ENCODE measurements around the gene HJURP.

The HJURP gene

DNA sequence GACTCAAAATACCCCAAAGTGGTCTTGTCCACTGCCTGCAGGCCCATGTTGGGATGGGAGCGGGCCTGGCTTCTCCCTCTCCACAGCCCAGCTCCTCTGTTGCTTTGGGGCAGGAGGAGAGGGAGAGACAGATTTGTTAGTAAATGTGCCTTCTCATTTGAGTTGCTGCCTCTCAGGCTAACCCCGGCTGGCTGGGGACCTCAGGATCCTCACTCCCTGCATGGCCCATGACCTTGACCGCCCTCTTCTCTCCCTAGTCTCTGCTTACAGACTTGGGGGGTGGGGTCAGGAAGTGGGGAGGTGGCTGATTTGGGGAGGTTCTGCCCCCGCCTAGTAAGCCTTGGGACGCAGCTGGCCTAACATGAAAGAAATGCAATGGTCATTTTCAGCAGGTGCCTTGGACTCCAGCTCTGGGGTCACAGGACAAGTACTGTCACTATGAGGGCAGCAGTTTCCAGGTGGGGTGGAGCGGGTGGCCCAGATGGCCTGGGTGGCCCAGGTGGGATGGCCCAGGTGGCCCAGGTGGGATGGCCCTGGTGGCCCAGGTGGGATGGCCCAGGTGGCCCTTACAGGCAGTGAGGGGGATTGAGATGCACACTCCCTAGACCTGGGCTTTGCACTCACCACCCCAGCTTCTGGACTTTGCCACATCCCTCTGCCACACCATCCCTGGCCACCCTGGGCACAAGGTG, 24.1 kb downstream of the HJURP start:
- no peak for DNase-seq

DNA sequence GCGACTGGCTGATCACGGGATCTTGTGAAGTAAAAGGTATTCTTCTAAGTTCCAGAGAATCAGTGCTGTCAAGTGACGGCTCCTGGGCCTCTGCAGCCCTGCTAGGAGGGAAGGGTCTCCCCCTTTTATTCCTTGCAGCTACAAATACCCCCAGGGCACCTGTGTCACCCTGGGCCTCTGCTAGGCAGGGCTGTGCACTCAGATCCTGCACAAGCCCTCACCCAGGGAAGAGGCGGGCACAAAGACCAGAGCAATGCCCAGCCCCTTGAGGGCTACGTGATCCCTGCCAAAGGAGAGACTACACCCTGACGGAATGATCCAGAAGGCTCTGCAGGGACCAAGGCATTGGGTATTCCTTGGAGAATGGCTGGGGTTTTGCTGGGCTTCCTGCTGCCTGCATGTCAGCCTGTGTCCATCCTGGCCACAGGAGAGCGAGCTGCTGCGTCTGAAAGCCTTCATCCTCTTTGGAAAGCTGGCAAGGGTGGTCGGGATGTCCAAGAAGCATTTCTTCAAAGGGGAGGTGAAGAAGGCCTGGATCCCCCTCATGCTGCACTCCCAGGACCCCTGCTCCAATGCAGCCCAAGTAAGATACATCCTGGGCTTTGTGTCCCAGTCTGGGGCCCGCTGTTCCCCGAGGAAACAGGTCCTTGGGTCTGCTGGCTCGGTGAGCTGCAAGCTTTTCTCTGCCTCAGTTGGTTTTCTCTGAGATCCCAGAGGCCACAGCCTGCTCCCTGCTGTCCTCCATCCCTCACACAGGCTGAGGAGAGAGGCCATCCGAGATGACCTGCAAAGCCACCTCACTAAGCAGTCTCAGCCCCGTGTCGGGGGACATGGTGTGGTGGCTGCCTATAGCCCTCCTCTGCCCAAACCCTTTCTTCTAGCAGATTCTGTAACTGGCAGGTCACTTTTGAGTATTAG, 24.9 kb downstream of the HJURP start:
- DNase-seq = no peak

DNA sequence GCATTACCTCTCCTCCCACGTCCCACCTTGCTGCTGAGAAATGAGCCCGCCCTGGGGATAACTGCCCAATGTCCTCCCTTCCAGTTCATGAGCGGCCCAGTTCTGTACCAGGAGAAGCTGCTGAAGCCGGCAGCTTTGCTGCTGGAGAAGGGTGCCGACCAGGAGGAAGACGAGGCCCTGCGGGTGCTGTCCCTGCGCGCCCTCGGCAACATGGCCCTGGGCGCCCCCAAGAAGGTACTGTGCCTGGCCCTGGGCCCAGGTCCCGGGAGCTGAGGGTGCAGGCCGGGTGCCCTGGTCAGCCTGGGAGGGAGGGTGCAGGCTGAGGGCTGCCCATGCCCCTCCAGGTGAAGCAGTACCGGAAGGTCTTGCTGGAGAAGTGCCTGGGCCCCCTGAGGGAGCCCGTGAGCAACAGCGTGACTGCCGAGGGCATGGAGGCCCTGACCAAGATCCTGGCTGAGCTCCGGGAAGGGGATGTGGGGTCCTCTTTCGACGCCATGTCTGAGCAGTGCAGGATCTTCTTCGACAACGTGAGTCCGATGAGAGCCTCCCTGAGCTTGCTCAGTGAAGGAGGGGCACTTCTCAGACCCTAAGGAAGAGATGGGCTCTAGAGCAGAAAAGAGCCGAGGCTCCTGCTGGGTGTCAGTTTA, 25.7 kb downstream of the HJURP start:
- DNase-seq = no peak

DNA sequence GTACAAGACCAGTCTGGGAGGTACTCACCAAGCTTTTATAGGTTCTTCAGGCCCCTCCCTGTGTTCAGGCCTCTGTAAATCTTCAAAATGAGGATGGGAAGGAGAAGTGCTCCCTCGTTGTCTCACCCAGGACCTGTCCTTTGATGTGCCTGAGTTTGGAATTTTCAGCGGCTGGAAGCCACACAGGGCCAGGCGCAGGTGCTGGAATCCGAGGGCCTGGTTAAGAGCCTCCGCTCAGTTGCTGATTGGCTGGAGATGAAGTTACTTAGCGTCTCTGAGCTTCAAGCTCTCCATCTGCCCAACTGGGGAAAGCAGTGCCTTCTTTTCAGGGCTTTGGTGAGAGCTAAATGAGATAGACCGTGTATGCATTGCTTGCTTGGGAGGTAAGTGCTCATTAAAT, 30.0 kb downstream of the HJURP start:
- DNase-seq = no peak

DNA sequence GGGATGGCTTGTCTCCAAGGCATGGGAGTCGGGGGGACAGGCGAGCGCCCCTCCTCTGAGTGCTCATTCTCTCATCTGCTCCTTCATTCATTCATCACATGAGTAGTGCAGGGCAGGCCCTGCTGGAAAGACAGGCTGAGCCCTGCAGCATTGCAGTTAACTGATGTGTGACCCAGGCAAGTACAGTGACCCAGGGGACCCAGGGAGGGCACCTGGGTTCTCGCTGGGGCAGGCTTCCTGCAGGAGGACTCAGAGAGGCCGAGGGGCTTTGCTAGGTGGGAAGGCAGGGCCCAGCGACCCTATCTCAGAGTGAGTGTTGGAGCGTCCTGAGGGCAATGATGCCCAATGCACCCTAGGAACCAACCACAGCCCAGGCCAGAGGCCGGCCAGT, 30.6 kb downstream of the HJURP start:
- no peak for DNase-seq

DNA sequence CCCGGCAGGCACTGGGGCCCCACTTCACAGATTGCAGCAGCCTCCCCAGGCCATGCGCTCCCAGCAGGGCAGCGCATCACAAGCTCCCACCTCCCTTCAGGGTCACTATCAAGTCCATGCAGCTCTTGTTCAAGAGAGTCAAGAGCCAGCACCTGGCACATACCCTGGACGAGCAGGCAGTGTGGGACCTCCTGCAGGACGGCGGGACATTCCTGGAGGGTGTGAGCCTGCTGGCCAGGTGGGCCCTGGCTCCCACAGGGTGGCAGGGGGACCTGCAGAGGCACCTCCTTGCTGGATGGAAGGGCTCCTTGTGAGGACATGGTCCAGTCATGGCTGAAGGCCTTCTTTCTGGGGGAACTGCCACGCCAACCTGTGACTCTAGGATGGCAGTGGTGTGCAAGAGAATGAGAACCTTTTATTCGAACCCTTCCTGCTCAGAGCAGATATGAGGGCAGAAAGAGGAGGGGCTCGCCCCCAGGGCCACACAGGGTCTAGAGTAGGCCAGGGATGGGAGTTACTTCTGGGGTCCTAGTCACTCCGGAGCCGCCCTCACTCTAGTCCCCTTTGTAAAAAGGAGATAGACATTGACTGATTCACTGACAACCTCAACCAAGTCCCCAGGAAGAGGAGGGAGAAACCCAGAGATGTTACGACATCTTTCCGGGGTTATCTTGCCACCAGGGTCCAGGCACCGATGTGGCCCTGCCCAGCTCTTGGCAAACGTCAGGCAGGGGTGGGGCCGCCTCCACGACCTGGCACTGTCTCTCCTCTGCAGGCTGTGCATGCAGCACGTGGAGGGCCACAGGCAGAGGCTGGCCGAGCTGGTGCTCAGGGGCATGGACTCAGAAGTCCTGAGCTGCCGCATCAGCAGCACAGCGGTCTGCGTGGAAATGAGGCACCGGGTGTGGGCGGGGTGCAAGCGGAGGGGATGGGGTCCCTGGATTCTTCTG, 31.3 kb downstream of the HJURP start:
- no peak for DNase-seq

DNA sequence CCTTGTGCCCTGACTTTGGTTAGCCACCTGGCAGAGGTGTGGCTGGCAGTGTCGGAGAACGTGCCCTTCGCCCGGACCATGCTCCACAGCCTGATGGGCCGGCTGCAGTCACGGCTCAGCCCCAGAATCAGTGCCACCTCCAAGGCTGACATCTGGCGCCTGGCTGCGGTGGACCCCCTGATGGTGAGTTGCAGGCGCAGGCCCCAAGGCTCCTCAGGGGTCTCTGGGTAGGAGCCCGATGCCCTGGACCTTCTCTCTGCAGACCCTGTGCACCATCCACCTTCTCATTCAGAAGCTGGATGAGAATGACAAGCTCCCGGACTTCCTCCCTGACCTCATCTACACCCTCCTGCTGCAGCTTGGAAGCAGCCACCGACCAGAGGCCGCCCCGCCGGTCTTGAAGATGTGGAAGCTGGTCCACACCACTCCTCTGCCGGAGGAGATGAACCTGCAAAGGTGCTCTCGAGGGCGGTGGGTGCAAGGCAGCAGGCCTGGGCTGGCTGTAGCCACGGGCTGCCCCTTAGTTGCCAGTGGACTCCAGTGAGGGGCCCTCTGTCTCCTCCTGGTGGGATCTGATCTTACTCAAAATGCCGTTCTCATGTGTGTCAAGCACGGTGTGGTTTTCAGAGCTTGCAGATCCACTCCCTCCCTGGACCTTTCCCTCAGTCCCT, 32.1 kb downstream of the HJURP start:
- DNase-seq = no peak

DNA sequence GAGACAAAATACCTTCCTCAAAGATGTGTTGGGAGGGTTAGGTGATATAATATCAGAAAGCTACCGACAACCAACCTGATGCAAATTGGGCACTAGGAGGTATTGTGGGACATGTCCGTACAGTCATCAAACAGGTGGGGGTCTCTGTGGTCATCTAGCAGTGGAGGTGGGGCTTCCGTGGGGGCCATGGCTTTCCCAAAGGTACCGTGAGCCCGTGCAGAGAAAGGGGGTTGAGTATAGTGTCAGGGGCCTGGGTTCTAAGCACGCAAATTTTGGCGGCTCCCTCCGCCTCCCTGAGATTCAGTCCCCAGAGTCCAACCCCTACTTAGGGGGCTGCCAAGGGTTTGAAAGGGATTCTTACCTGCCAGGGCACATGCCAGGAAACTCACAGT, 32.6 kb downstream of the HJURP start:
- DNase-seq = no peak

DNA sequence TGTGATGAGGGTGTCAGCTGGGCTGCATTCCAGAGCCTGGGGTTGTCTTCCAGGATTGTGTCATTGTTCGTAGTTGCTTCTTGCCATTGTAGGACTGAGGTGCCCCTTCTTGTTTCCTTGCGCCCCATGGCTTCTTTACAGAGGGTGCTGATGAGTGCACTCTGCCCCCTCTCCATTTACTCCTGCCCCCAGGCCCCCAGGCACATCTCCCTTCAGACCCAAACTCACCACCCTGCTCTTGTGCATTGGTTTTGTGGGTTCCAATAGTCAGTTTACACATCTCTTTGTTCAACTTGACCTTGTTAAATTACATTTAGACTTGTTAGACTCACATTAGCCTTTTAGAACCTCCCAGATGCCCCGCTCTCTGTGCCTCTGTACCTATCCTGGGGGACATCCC, 33.1 kb downstream of the HJURP start:
- no peak for DNase-seq

DNA sequence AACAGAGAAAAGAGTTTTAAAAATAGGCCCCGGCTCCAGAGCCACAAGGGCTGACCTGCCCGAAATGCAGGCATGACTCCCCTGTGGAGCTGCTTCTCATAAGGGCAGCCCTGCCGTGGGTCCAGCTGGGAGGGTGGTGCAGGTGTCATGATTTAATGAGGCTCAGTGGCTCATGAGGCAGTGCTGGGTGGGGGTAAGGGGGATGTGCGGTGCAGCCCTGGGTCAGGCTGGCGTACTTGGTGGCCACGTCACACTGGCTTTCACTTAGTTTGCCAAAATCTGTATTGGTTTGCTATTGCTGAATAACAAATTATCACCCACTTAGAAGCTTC, 33.6 kb downstream of the HJURP start:
- DNase-seq = no peak

DNA sequence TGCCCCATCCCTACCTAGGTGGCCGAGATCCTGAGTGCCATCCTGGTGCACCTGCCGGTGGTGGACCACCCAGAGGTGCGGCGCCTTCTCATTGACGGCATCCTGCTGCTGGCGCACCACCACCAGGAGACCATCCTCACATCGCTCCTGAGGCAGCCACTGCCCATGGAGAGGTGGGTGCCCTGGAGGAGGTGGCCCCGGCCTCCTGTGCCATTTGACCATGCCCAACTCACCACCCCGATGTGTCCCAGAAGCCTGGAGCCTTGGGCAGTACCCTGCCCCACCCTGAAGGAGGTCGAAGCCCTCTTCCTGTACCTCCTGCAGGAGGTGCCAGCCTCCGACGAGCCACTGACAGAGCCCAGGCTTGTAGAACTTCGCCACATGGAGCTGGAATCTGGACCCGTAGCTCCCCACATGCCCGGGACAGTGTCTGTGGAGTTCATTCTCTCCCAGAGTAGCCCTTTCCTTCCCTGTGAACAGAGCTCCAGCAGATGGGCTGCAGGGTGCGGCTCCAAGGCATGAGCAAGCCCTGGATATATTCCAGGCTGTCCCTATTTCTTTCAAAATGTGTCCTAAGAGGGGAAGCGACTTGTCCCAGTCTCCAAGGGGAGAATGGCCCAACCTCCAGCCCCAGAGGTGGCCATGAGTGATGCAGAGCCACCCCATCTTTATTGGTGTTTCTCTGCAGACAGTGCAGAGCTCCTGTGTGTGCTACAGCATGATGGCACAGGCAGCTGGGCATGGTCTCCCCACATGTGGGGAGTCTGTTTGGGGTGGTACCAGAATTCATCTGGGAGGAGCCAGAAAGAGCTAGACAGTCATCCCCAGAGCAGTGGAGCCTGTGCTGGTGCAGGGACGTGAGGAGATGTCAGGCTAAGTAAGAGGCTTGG, 34.2 kb downstream of the HJURP start:
- DNase-seq = no peak

DNA sequence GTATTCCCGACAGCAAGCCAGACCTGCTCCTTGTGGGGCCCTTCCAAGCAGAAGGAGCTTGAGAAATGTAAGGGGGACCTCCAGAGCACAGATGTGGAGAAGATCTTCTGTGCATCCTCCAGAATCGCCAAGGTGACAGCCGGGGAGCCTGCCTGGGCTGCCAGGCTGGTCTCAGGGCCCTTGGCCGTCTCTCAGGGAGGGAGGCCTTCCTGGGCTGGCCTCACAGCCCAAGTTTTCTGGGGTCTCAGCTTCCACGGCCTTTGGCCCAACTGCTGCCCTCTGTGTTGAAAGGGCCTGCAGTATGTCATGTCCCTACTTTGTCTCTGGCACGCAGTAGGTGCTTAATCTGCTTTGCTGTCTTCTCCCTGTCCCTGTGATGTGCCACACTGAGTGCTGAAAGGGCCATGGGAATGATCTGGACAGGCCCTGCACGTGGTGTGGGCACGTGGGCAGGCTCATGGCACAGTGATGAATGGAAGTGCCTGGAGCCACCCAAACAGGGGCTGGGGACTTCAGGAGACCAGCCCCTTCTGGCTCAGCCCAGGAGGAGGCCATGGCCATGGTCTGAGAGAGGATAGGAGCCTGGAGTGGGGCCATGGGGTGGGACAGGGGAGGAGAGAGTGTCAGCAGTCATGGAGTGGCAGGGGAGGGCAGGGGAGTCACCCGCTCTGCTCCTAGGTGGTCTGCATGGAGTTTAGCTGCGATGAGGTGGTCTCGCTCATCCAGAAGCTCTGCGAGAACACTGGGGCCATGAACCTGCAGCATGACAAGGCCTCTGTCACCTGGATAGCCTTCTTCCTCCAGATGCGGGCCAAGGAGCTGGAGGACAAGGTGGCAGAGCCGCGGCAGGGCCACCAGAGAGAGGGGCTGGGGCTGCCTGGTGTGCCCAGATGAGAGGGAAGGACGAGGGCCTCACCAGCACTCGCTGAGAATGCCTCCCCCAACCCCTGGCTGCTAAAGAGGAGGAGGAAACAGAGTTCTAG, 35.4 kb downstream of the HJURP start:
- no peak for DNase-seq

DNA sequence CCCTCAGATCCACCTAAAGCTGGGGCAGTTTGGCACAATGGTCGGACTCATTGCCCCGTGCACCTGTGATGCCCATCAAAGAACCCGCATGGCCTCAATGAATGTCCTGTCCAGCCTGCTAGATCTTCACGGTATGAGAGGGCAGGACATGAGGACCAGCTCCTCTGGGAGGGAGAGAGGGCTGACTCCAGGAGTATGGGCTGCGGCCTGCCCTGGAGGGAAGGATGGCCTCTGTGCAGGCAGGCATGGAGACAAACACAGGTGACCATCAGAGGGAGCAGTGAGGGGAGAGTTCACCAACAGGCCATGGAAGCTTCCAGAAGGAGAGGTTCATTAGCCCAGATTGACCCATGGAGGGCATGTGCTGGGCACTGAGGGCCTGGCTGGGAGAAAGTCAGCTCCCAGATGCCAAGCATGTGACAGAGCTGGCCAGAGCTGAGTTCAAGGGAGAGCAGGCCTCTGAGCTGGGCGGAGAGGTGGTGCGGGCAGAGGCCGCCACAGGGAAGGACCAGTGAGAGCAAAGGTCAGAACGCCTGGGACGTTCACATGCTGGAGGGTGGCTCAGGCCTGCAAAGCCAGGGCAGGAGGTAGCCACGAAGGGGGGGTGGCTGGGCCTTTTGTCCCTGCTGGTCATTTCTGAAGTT, 36.2 kb downstream of the HJURP start:
- no peak for DNase-seq

DNA sequence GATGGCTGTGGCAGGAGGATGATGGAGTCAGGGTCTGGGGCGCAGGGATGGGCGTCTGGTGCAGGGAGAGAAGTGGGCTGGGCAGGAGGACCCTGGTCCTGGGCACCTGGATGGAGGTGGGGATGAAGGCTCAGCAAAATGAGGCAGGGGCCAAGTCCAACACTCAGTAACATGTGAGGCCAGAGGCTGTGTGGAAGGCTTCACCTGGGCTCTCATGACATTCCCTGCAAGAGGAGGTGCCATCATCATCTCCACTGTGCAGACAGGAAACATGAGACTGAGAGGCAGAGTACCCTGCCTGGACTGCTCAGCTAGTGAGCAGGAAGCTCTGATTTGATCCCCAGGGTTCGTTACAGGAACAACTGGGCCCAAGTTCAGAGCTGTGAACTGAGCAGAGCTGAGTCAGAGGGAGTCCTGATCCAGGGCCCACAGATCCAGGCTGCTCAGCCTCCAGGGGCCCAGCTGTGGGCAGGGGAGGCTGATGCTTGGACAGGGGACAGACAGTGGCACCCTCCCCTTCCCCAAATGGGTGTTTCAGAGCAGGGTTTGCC, 36.9 kb downstream of the HJURP start:
- no peak for DNase-seq

DNA sequence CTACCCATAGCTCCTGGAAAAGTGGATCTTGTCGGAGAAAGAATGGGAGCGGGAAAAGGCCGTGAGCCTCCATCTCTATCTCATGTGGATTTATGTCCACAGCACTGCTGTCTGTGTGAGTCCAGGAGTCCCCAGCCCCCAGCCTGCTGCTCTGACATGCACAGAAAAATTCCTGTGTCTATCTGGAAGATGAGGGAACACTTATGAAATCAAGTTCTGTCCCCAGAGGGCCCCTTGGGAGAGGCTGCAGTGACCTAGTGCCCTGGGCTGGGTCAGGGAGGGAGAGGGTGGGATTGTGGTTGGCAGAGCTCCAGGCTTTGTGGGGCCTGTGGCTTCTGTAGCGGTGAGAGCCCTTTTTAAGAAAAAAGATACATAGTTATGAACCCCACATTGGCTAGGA, 37.6 kb downstream of the HJURP start:
- no peak for DNase-seq

DNA sequence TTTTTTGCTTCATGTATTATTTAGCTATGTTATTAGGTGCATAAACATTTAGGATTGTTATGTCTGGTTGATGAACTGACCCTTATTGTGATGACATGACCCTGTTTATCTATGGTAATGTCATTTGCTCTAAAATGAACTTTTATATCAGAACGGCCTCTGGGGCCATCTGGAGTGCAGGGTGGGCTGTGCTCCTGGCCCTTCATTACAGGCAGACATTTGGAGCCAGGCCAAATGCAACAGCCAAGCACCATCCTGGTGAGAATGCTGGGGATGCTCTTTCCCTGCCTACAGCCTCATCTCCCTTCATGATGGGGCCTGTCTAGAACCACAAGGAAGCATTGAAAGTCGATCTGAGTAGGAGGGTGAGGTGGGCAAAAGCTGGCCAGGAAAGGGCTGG, 38.0 kb downstream of the HJURP start:
- no peak for DNase-seq

DNA sequence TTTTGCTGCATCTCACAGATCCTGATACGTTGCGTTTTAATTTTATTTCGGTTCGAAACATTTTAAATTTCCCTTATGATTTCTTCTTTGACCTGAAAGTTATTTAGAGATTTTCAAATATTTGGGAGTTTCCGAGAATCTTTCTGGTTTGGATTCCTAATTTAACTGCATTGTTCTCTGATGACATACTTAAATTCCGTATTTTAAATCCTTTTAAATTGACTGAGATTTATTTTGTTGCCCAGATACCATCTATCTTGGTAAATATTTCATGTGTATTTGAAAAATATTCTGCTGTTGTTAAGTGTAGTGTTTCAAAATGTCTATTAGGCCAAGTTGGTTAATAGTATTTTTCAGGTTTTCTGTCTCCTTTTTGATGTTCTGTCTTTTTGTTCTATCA, 38.5 kb downstream of the HJURP start:
- no peak for DNase-seq

DNA sequence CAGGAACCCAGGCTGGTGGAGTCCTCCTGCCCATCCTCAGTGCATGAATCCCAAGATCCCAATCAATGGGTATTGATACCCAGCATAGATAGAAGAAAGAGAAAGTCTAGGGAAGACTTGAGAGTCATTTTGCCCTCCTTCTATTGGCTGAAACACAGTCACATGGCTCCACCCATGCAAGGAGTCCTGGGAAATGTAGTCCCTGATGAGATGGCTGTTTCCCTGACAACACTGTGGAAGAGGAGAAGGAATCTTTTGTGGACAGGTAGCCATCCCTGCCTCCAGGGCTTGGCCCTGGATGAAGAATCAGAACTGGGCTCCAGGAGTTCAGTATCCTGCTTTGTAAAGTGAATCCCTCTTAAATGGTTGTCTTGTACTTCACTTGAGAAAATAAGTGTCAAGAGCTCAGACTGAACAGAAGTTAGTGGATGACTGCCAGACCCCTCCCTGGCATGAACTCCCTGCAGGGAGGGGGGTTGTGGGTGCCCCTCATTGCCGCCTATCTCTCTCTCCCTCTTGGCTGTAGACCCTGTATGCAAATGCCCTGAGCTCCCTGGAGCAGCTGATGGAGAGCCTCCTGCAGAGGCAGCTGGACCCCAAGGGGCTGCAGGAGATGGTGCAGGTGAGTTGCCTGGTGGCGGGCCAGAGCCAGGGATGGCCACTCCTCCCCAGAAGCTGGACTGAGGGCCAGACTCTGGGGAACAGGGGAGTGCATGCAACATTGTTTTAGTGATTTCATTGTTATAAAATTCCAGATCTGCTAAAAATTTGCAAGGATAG, 40.1 kb downstream of the HJURP start:
- no peak for DNase-seq
